Islet of Langerhans (tissue), 1 donor: ENCODE data around the gene TK2.
"Not testable (repeated sequence)": the region's sequence is repeated elsewhere in the genome, so short reads cannot be mapped to it uniquely, and the experiment has no call there.

ENCODE experiments used
- FAIRE-seq: peaks from one replicate; lab custom pipeline; 2011; peaks lifted over from hg19 to GRCh38; lab: Jason Lieb, UNC

Gene TK2

GRCh38 chr16:66572356-66572755 is 22.4 kb upstream of the TK2 start:
- no peak for FAIRE-seq

GRCh38 chr16:66569827-66570405 is 20.0 kb upstream of the TK2 start:
- FAIRE-seq: peak; percentile 55

- FAIRE-seq: no peak
These were observed 19.2 kb upstream of the TK2 start for GRCh38 chr16:66569131-66569530.

GRCh38 chr16:66568355-66568754 is 18.4 kb upstream of the TK2 start:
- FAIRE-seq: no peak

- FAIRE-seq: not testable (repeated sequence)
These were observed 17.3 kb upstream of the TK2 start for GRCh38 chr16:66567270-66567669.

GRCh38 chr16:66566051-66566901 is 16.4 kb upstream of the TK2 start, which contains the start of gene CMTM1:
CMTM1 (plus strand) TSS chr16:66566439; CDS start chr16:66566514, 75 bp downstream.
- FAIRE-seq: no peak

DNA sequence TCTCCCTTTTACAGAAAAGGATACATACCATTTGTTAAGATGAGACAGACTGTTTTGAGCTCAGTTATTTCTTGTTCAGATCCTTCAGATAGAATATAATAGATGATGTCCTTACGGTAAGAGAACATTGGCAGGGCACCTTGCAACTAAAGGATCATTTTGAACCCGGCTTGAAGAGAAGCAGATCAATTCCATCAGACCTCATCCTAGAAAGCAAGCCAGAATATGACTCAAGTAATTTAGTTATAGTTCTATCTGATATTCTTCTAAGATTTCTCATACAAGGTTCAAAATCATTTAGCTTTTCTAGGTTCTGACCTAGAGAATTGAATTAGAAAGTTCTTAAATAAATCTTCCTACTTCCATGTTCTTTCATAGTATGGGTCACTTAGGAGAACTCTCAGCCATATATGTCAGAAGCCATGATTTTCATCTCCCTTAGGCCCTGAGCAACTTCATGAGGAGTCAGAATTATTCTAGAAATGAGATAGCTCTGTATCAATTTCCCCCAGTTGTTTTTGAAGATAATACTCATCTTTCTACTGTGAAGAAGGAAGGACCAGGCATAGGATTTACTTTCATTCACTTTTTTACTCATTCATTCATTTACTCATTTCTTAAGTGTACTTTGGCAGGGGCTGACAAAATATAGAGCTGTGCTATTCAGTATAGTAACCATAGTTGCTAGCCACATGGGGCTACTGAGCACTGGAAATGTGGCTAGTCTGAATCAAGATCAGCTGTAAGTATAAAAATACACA is 13.8 kb upstream of the TK2 start:
- FAIRE-seq: no peak

DNA sequence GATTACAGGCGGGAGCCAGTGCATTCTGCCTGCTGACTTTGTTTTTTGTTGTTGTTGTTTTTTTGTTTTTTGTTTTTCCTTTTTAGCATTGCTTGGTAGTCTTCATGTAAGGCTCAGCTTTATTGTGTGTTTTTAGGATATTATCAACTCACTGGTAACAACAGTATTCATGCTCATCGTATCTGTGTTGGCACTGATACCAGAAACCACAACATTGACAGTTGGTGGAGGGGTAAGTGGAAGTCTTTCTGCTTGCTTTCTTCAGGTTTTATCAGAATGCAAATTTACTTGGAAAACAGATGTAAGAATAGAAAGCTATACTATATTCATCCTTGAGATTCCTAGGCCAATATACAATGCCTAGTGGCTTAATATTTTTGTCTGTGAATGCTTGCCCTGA is 13.1 kb upstream of the TK2 start:
- FAIRE-seq: no peak

DNA sequence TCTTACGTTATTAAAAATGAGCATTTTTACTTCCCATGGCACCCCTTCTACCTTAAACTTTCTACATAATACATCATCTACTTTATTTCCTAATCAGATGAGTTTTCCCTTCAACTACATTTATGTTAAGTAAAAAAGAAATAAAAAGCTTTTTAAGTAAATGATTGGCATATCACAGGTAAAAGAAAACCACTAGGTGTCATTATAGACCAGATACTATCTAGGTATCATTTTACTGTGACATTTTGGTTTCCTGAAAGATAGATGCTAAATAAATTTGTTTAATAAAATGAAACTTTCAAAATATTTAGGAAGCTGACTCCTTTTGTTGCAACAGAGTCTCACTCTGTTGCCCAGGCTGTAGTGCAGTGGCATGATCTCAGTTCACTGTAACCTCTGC is 12.5 kb upstream of the TK2 start:
- no peak for FAIRE-seq

DNA sequence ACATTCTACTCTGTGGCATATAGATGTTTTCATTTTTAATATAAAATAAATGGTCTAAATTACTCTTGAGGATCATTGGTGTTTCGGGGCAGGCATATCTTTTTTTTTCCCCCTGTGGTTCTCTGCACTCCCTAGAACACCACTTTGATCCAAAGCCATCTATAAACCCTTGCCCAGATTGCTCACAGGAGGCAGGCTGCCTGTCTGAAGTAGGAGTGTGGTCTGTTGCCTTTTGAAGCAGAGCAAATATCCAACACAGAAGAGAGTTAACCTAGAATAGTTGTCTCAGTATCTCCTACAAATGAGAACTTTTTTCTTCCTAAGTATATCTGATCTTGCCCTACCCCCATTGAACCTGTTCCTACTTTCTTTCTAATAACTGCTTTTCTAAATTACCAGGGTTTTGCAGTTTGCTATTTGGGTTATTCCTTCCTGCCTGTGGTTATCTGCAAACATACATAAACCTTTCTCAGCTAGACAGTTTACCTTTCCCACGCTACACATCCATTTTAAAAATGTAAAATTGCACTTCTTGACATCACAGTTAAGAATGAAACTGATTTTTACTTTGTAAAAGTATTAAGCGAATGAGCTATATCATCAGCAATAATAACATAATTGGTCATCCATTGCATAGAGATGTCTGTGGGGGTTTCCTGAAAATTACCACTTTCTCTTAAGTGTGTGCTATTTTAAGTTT is 11.6 kb upstream of the TK2 start:
- no peak for FAIRE-seq

- no peak for FAIRE-seq
These were observed 10.2 kb upstream of the TK2 start for GRCh38 chr16:66560107-66560506.

- no peak for FAIRE-seq
These were observed 4.6 kb upstream of the TK2 start for GRCh38 chr16:66554495-66554894.

DNA sequence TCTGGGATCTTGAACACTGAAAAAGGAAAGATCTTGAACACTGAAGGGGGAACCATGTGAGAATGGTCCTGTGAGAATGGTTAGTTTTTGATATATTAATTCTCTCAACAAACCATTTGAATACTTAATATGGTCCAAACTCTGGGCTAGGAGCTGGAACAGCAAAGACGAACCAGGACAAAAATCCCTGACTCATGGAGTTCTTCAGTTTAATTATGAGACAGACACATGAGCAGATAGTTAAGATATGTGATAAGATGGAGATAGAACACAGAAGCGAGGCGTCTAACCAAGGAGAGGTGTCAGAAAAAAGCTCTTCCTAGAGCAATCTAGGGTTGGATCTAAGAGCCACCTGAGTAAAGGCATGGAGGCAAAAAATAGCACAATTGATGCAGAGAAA is 4.1 kb upstream of the TK2 start:
- no peak for FAIRE-seq

- no peak for FAIRE-seq
These were observed 3.3 kb upstream of the TK2 start for GRCh38 chr16:66553223-66553622.

DNA sequence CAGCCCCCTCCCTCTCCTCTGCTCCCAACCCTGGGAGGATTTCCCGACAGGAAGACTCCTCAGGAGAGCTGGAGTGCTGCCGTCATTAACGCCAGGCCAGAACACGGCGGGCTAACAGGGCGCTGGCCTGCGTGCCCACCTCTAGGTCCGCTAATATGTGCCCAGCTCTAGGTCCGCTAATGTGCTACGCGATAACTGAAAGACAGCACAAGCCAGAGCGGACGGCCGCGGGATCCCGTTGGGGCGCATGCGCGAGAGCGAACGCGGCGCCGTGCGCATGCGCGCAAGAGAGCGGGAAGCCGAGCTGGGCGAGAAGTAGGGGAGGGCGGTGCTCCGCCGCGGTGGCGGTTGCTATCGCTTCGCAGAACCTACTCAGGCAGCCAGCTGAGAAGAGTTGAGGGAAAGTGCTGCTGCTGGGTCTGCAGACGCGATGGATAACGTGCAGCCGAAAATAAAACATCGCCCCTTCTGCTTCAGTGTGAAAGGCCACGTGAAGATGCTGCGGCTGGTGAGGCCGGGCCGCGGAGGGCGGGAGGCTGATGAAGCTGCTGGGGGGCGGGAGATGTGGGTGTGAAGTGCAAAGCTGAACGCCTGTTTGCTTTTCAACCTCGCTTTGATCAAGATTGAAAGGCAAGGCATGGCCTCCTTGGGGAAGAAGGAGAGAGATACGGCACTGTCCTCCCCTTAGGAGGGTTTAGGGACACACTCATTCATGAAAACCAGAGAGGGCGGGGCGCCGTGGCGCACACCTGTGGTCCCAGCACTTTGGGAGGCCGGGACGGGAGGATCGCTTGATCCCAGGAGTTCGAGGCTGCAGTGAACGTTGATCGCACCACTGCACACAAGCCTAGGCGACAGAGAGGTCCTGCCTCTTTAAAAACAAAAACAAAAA is 2.6 kb upstream of the TK2 start, which contains the start of gene CKLF:
Gene CKLF (plus strand): TSS at position 291 of the 892 bp plus-strand sequence. CDS start 140 bp downstream, at position 431.
- FAIRE-seq: no peak

DNA sequence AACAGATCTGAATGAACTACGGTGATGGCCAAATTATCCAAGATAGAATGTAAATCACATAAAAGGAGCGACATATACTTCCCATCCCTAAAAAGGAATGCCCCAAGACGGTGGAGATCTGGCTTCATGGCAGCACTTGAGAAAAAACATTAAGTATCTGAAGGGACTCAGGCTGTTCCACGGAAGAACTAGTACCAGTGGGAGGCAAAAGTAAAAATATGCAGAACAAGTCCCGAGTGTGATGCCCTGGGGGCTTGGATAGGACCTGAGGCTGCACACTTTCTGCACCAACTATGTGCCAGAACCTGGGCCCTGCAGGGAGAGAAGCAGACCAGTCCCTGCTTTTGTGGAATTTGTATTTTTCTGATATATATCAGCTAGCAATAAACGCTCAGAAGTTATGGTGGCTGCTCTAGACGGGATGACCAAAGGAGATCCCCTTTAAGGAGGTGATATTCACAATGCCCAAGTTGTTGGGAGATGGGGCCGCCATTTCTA is 1.9 kb upstream of the TK2 start:
- no peak for FAIRE-seq

GRCh38 chr16:66551348-66551759 is 1.4 kb upstream of the TK2 start:
- FAIRE-seq: no peak

DNA sequence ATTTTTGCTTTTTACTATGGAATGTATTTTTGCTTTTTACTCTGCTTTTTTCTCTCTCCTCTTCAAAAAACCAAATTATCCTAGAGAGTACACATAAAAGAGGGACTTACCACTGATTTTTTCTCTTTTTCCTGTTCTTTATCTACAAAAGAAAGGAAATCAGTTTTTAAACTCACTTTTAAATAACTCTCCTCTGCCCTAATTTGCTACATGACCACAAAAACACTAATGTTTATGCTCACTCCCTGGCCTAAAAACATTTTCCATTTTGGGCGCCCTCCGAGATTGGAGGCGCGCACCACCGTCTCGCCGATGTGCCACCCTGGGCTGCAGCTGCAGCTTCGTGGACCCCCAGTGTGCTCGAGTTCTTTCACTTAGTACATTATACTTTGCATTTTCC is 1.1 kb downstream of the TK2 start:
- no peak for FAIRE-seq

DNA sequence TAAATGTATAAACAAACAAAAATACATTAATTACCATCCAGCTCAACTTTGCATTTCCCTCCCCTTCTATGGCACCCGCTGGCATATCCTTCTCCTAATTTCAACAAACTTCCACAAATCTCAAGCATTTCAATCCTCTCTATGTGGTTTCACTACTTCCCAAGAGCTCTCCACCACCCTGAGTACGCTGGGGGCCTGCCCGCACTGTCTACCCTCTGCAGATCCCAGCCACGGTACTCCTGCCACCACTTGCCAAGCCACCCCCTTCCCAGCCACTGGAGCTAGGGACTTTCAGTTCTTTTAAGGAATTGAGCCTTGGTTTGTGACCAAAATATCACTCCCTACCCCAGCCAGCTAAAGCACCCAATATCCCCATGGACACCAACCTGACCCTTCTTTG is 1.9 kb downstream of the TK2 start:
- no peak for FAIRE-seq

DNA sequence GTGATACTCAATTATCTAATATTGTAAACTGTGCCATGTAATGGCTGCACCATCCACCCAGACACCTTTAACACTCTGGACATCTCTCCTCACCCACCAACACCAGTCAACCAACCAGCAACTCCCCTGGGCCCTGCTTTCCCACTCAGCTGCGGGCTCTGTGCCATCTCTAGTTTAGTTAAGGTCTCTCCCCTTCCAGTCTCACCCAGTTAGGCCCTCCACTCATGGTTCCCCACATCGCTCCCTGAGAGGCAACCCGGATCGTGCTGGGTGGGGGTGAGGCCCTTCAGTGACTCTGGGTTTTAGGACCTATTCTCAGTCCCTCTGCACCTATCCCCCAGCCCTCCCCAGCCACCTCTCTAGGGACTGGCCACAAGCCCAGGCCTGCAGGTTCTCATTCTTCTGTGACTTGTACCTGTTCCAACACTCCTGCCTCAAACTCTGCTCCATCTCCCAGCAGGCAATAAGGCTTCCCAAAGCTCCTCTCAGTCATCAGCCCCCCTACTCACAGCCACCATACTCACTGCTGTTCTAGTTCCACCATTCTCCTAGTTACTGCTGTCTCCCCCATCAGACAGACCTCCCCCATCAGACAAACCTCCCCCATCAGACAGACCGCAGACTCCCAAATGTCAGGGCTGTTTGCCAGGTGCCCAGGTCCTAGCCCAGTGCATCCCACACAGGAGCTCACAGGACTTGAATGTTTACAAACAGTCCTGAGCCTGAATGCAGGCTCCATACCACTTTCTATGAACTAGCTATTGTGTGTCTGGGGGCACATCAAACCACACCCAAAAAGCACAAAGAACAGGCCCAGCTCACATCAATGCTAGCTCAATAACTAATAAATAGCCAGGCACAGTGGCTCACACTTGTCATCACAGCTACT is 2.6 kb downstream of the TK2 start:
- FAIRE-seq: no peak
